Panc1 (cell line): Measurements from ENCODE around the gene BCR. TPM values are rescaled to one million over a fixed set of nuclear protein-coding genes. Genes with fewer than 3 reads are reported as not detected.

ENCODE experiments used
- ATAC-seq: fragments of 200-7000 bp; cut with Tn5 transposase; 2 replicates; pipeline ENCODE4 v1.9.1; 2020; ENCODE audit warnings: mild to moderate bottlenecking, moderate library complexity
- BruUV-seq: library from RNA; stranded (reverse); fragments of 400-500 nt; replicated peaks from 2 replicates; lab custom pipeline; 2021; lab: Mats Ljungman, UMichigan
- CTCF ChIA-PET: fragments of 300-600 bp; sonication (Branson Sonifier 250); formaldehyde crosslinking; loops from one replicate; lab custom pipeline; 2022; ENCODE audit warnings: antibody characterized with exemption; lab: Charles Lee
- POLR2A ChIA-PET: fragments of 300-600 bp; sonication (Branson Sonifier 250); formaldehyde crosslinking; loops from one replicate; lab custom pipeline; 2022; ENCODE audit warnings: antibody characterized with exemption; lab: Charles Lee
- DNase-seq: peaks from one replicate; pipeline ENCODE4 v3.0.0-alpha.2; 2010; ENCODE audit warnings: low read depth, low spot score
- H3K27ac ChIP-seq: 2 replicates; pipeline ENCODE4 v1.5.1; 2011; ENCODE audit warnings: mild to moderate bottlenecking, low read length, inconsistent platforms
- H3K27me3 ChIP-seq: fragments of 200-500 bp; sonication (Bioruptor generic); 2 replicates; pipeline ENCODE4 v1.6.0; 2014; ENCODE audit warnings: low read length, inconsistent platforms; ENCODE audit not compliant: control insufficient read depth, insufficient read depth
- H3K36me3 ChIP-seq: fragments of 200-500 bp; sonication (Bioruptor generic); 2 replicates; pipeline ENCODE4 v1.5.1; 2014; ENCODE audit warnings: inconsistent platforms, mild to moderate bottlenecking, low read length, moderate library complexity; ENCODE audit not compliant: control insufficient read depth, insufficient read depth
- H3K4me1 ChIP-seq: 2 replicates; pipeline ENCODE4 v1.5.1; 2011; ENCODE audit warnings: inconsistent platforms, mild to moderate bottlenecking, low read length, moderate library complexity; ENCODE audit not compliant: control insufficient read depth, insufficient read depth
- H3K4me3 ChIP-seq, 2 experiments: 2 replicates each; pipeline ENCODE4 v1.5.1; 2011 to 2012; ENCODE audit warnings: low read depth in 2 of 2, low read length in 2 of 2, mild to moderate bottlenecking in 2 of 2, inconsistent platforms in 1 of 2, moderate library complexity in 1 of 2
- H3K9me3 ChIP-seq: fragments of 200-500 bp; sonication (Bioruptor generic); 2 replicates; pipeline ENCODE4 v1.5.1; 2014; ENCODE audit warnings: low read depth, mild to moderate bottlenecking, inconsistent platforms, low read length, moderate library complexity; ENCODE audit not compliant: control insufficient read depth, insufficient read depth
- CTCF ChIP-seq: fragments of 450-650 bp; IDR thresholded peaks from 2 replicates; pipeline ENCODE4 v1.5.1; 2017; ENCODE audit warnings: mild to moderate bottlenecking
- POLR2AphosphoS5 ChIP-seq: IDR thresholded peaks from 2 replicates; pipeline ENCODE4 v1.6.1; 2012; ENCODE audit warnings: mild to moderate bottlenecking, low read depth, low read length, moderate library complexity
- REST ChIP-seq, 2 experiments: IDR thresholded peaks; 2 replicates each; pipeline ENCODE4 v1.6.1; 2011 to 2012; ENCODE audit warnings: low read depth in 2 of 2, control low read depth in 1 of 2, low read length in 1 of 2, mild to moderate bottlenecking in 1 of 2, moderate library complexity in 1 of 2; ENCODE audit not compliant: insufficient read depth in 1 of 2
- SIN3A ChIP-seq: IDR thresholded peaks from 2 replicates; pipeline ENCODE4 v1.6.1; 2012; ENCODE audit warnings: low read depth, mild to moderate bottlenecking, low read length, moderate library complexity, borderline replicate concordance; ENCODE audit not compliant: insufficient read depth
- TCF7L2 ChIP-seq: IDR thresholded peaks from 2 replicates; pipeline ENCODE4 v1.6.1; 2011; ENCODE audit warnings: mild to moderate bottlenecking, low read depth, low read length, inconsistent platforms
- in situ Hi-C: cut with HindIII; loops from 2 replicates; pipeline ENCODE4 v1.10.0; 2016; ENCODE audit warnings: low sequenced_read_pairs, low pct_unique_long_range_greater_than_20kb
- intact Hi-C: fragments of 100-400 bp; cut with micrococcal nuclease; formaldehyde crosslinking; loops from one replicate; pipeline ENCODE4 v1.10.0; 2022; ENCODE audit not compliant: unreplicated experiment
- total RNA-seq: library from RNA; stranded (reverse); gene quantifications from one replicate; pipeline ENCODE4 v1.2.1, GENCODE V29; 2021; ENCODE audit not compliant: unreplicated experiment

BCR gene
- total RNA-seq, 1 experiment from 2014 or later, result 32.1 TPM

- no peak for ATAC-seq
- Histone ChIP-seq H3K9me3 (0 out of 2 replicates have a peak, but pooled peaks cover 6% of the 10 kb centered on the region), H3K36me3 (no peaks in the 10 kb centered on the region), H3K27me3 (no peaks in the 10 kb centered on the region), H3K4me3 (no peak overlapping the region), H3K27ac (no peak overlapping the region), H3K4me1 (no peaks in the 10 kb centered on the region)
- BruUV-seq, result no TSS peak
- in situ Hi-C loops, result no loop called here
- TF ChIP-seq REST (IDR thresholded peaks at IDR 0.05; ENCODE audit: insufficient read depth in 1 of 2, low read depth in 2 of 2, low read length in 1 of 2), result no peak
- TF ChIP-seq TCF7L2, result no peak
- TF ChIP-seq POLR2AphosphoS5, result no peak
- no peak for TF ChIP-seq CTCF
- no peak for TF ChIP-seq SIN3A
- no peak for DNase-seq
- intact Hi-C loops, result no loop called here
- ChIA-PET POLR2A (no interaction called here), CTCF (no interaction called here)
Measured at GRCh38 chr22:23228503-23228902, 48.2 kb downstream of the BCR start.

- Histone ChIP-seq H3K4me1 (no peaks in the 10 kb centered on the region), H3K4me3 (no peak overlapping the region), H3K9me3 (0 out of 2 replicates have a peak, but pooled peaks cover 6% of the 10 kb centered on the region), H3K27ac (no peak overlapping the region), H3K27me3 (no peaks in the 10 kb centered on the region), H3K36me3 (no peaks in the 10 kb centered on the region)
- in situ Hi-C loops (no loop called here), intact Hi-C loops (no loop called here)
- ChIA-PET CTCF (interaction anchor here (0.6 kb wide), 1 partner anchor 51 kb away, joined by 5 read pairs; no protein-coding TSS in a partner anchor), POLR2A (interaction anchor here (0.6 kb wide), 1 partner anchor 1728 kb away, joined by 20 read pairs; no protein-coding TSS in a partner anchor)
- no peak for TF ChIP-seq TCF7L2
- TF ChIP-seq REST (IDR thresholded peaks at IDR 0.05; ENCODE audit: insufficient read depth in 1 of 2, low read depth in 2 of 2, low read length in 1 of 2), result no peak
- no peak for TF ChIP-seq POLR2AphosphoS5
- TF ChIP-seq SIN3A, result no peak
- no peak for TF ChIP-seq CTCF
- DNase-seq (no peak), ATAC-seq (no peak)
- no TSS peak for BruUV-seq
Measured at GRCh38 chr22:23229646-23230045, 49.3 kb downstream of the BCR start.
